MM.1S (cell line): ENCODE data around the gene RHOU.

Experiments
- DNase-seq: peaks from one replicate; pipeline ENCODE4 v3.0.0-alpha.2; 2015
- H2AFZ ChIP-seq: fragments of 300-600 bp; sonication (generic); 2 replicates; pipeline ENCODE4 v1.6.0; 2016; ENCODE audit warnings: antibody characterized with exemption, low read length
- H3F3A ChIP-seq: fragments of 300-600 bp; sonication (generic); 2 replicates; pipeline ENCODE4 v1.6.1; 2016; ENCODE audit warnings: mild to moderate bottlenecking, antibody characterized with exemption, low read length, moderate library complexity, mixed read lengths; ENCODE audit not compliant: insufficient read depth
- H3K27ac ChIP-seq: fragments of 300-600 bp; sonication (generic); 2 replicates; pipeline ENCODE4 v1.5.1; 2016; ENCODE audit warnings: mild to moderate bottlenecking, low read length
- H3K27me3 ChIP-seq: fragments of 300-600 bp; sonication (generic); replicated peaks from 2 replicates; pipeline ENCODE4 v1.6.0; 2016; ENCODE audit warnings: low read length; ENCODE audit not compliant: insufficient read depth
- H3K36me3 ChIP-seq: fragments of 300-600 bp; sonication (generic); replicated peaks from 2 replicates; pipeline ENCODE4 v1.6.1; 2016; ENCODE audit warnings: mild to moderate bottlenecking, low read length, mixed read lengths; ENCODE audit not compliant: insufficient read depth
- H3K4me1 ChIP-seq: fragments of 300-600 bp; sonication (generic); 2 replicates; pipeline ENCODE4 v1.6.1; 2016; ENCODE audit warnings: low read length, mixed read lengths
- H3K4me2 ChIP-seq: fragments of 300-600 bp; sonication (generic); 2 replicates; pipeline ENCODE4 v1.6.0; 2016; ENCODE audit warnings: low read depth, low read length
- H3K4me3 ChIP-seq: fragments of 300-600 bp; sonication (generic); 2 replicates; pipeline ENCODE4 v1.5.1; 2016; ENCODE audit warnings: low read length, mixed read lengths
- H3K79me2 ChIP-seq: fragments of 300-600 bp; sonication (generic); 2 replicates; pipeline ENCODE4 v1.6.1; 2016; ENCODE audit warnings: mixed run types, low read length, mixed read lengths
- H3K9ac ChIP-seq: fragments of 300-600 bp; sonication (generic); 2 replicates; pipeline ENCODE4 v1.6.1; 2016; ENCODE audit warnings: low read length, mixed read lengths
- H3K9me2 ChIP-seq: fragments of 300-600 bp; sonication (generic); replicated peaks from 2 replicates; pipeline ENCODE4 v1.6.1; 2016; ENCODE audit warnings: mild to moderate bottlenecking, low read length, mixed read lengths; ENCODE audit not compliant: insufficient read depth
- H3K9me3 ChIP-seq: fragments of 300-600 bp; sonication (generic); replicated peaks from 2 replicates; pipeline ENCODE4 v1.6.1; 2016; ENCODE audit warnings: mild to moderate bottlenecking, low read length, mixed read lengths; ENCODE audit not compliant: insufficient read depth
- H4K20me1 ChIP-seq: fragments of 300-600 bp; sonication (generic); 2 replicates; pipeline ENCODE4 v1.6.1; 2016; ENCODE audit warnings: mild to moderate bottlenecking, low read length, moderate library complexity, mixed read lengths; ENCODE audit not compliant: insufficient read depth
- EZH2 ChIP-seq: fragments of 300-600 bp; sonication (generic); optimal IDR thresholded peaks from 2 replicates; pipeline ENCODE3; 2017; ENCODE audit warnings: low read depth, mild to moderate bottlenecking, antibody characterized with exemption, low read length, mixed read lengths
- EZH2phosphoT487 ChIP-seq: fragments of 300-600 bp; sonication (generic); IDR thresholded peaks from 2 replicates; pipeline ENCODE4 v1.6.1; 2018; ENCODE audit warnings: antibody characterized with exemption, low read length
- TF ChIP-seq, protein P1 (sequence below): fragments of 300-600 bp; sonication (generic); IDR thresholded peaks from 2 replicates; pipeline ENCODE4 v1.5.1; 2016; ENCODE audit warnings: antibody characterized with exemption, low read length, mixed read lengths

The RHOU gene

DNA sequence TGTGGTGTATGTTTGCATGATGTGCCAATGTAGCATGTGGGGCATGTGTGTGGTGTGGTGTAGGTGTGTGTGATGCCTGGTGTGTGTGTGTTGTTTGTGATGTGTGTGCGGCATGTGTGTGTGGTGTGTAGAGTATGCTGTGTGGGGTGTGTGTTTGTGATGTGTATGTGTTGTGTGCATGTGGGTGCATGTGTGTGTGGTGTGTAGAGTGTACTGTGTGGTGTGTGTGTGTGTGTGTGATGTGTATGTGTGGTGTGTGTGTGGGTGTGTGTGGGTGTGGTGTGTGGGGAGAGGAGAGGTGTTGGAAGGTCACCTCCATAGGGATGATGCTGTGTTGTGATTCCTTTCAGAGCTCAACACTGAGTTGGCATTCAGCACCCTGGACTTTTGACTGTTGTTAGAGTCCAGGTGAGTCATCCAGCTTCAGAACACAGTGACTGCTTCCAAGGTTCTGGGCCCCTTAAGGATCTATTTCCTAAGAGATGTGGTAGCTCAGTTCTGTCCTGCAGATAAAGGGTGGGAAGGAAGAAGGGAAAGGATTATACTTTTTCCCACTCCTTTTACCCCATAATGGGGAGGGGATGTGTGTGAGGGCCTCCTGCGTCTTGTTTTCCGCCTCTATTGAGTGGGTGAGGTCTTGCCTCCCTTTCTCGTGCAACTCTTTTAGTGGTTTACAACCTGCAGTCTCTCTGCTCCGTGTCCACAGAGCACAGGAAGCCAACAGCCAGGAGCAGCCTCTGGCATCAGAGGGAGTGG, 47.6 kb downstream of the RHOU start:
- Histone ChIP-seq H3F3A (no peaks in the 10 kb centered on the region), H3K9me2 (no peaks in the 10 kb centered on the region), H3K4me1 (no peaks in the 10 kb centered on the region), H3K27ac (no peak overlapping the region), H3K36me3 (no peaks in the 10 kb centered on the region), H3K79me2 (no peaks in the 10 kb centered on the region), H3K9me3 (no peaks in the 10 kb centered on the region), H4K20me1 (no peaks in the 10 kb centered on the region), H3K4me3 (no peak overlapping the region), H3K4me2 (no peak overlapping the region), H2AFZ (no peak overlapping the region), H3K9ac (no peak overlapping the region), H3K27me3 (no peaks in the 10 kb centered on the region)
- no peak for DNase-seq
- TF ChIP-seq EZH2phosphoT487 (no peak), EZH2 (no peak)
- TF ChIP-seq, protein P1, sequence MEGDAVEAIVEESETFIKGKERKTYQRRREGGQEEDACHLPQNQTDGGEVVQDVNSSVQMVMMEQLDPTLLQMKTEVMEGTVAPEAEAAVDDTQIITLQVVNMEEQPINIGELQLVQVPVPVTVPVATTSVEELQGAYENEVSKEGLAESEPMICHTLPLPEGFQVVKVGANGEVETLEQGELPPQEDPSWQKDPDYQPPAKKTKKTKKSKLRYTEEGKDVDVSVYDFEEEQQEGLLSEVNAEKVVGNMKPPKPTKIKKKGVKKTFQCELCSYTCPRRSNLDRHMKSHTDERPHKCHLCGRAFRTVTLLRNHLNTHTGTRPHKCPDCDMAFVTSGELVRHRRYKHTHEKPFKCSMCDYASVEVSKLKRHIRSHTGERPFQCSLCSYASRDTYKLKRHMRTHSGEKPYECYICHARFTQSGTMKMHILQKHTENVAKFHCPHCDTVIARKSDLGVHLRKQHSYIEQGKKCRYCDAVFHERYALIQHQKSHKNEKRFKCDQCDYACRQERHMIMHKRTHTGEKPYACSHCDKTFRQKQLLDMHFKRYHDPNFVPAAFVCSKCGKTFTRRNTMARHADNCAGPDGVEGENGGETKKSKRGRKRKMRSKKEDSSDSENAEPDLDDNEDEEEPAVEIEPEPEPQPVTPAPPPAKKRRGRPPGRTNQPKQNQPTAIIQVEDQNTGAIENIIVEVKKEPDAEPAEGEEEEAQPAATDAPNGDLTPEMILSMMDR, result no peak

GRCh38 chr1:228783418-228784040, 48.2 kb downstream of the RHOU start:
- no peaks in the 10 kb centered on the region for H3K9me3 ChIP-seq
- DNase-seq, result no peak
- no peak for TF ChIP-seq EZH2
- TF ChIP-seq EZH2phosphoT487, result no peak
- TF ChIP-seq, protein P1, result no peak
- H3K27me3 ChIP-seq, result no peaks in the 10 kb centered on the region
- H3K4me3 ChIP-seq, result no peak overlapping the region
- no peak overlapping the region for H3K27ac ChIP-seq
- no peaks in the 10 kb centered on the region for H3F3A ChIP-seq
- H2AFZ ChIP-seq, result no peak overlapping the region
- no peak overlapping the region for H3K4me2 ChIP-seq
- no peaks in the 10 kb centered on the region for H3K79me2 ChIP-seq
- H3K9me2 ChIP-seq, result no peaks in the 10 kb centered on the region
- no peaks in the 10 kb centered on the region for H4K20me1 ChIP-seq
- no peaks in the 10 kb centered on the region for H3K4me1 ChIP-seq
- no peak overlapping the region for H3K9ac ChIP-seq
- H3K36me3 ChIP-seq, result no peaks in the 10 kb centered on the region

DNA sequence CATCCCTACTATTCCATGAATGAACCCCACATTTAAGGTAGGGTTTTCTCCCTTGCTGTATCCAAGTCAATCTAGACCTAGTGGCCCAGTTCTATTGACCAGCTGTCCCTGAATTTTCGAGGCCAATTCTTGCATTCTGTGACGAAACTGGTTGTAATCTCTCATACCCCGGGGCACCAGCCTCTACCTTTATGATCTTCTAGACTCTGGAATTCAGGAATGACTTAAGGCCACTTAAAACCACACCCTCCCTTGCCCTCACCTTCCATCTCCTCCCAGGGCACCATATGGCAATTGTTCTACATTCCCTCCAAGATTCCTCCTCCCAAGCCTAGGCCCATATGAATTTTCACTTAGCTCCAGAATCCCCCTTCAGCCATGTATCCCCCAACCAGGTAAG, 48.9 kb downstream of the RHOU start:
- no peaks in the 10 kb centered on the region for H4K20me1 ChIP-seq
- no peak overlapping the region for H3K27ac ChIP-seq
- H3K9me2 ChIP-seq, result no peaks in the 10 kb centered on the region
- no peak for TF ChIP-seq EZH2
- TF ChIP-seq, protein P1, result no peak
- TF ChIP-seq EZH2phosphoT487, result no peak
- no peaks in the 10 kb centered on the region for H3K36me3 ChIP-seq
- H3K9me3 ChIP-seq, result no peaks in the 10 kb centered on the region
- H3F3A ChIP-seq, result no peaks in the 10 kb centered on the region
- no peak overlapping the region for H3K4me2 ChIP-seq
- H3K9ac ChIP-seq, result no peak overlapping the region
- no peaks in the 10 kb centered on the region for H3K79me2 ChIP-seq
- no peak for DNase-seq
- no peaks in the 10 kb centered on the region for H3K27me3 ChIP-seq
- no peak overlapping the region for H3K4me3 ChIP-seq
- no peaks in the 10 kb centered on the region for H3K4me1 ChIP-seq
- no peak overlapping the region for H2AFZ ChIP-seq
